GM12864 (cell line): ENCODE results near the gene EYA2.

Experiments
- DNase-seq: peaks from one replicate; pipeline ENCODE4 v3.0.0-alpha.2; 2011; ENCODE audit warnings: low read depth
- H3K4me3 ChIP-seq: 2 replicates; pipeline ENCODE4 v1.5.1; 2011; ENCODE audit warnings: mild to moderate bottlenecking, low read depth, low read length, control low read depth
- CTCF ChIP-seq: IDR thresholded peaks from 2 replicates; pipeline ENCODE4 v1.5.1; 2011; ENCODE audit warnings: low read depth, mild to moderate bottlenecking, moderate library complexity, low read length, control low read depth, inconsistent platforms; ENCODE audit errors: missing control alignments

The EYA2 gene

DNA sequence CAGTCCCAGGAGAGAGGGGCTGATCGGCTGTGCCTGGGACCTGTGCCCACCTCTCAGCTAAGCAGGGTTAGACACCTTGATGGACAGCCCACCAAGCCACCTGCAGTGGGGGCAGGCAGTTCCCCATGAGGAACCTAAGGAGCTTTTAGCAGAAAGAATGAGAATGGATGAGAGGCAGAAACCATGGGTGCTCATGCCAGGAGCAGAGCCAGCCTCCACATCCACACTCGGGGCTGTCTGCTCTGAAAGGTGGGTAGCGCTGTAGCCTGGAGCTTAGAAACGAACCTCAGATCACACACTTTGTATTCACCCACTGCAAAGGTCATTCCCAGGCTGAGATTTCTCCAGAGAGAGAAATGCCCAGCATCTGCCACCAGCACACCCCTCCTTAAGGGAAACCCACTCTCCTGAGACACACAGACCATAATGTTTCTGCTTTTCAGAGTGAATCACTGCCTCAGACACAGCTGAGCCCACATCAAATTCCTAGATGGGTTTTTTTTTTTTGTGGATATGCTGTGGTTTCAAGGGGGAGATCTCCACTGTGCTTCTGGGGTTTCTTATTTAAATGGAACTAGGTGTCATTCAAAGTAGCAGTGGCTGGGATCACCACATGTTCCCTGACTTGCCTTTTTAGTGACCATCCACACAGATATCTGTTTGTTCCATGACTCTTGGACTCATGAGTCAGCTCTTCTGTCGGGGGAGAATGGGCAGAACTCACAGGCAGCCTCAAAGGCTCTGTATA lies 218.9 kb downstream of the EYA2 start:
- no peak for TF ChIP-seq CTCF
- no peak overlapping the region for H3K4me3 ChIP-seq
- DNase-seq: no peak

DNA sequence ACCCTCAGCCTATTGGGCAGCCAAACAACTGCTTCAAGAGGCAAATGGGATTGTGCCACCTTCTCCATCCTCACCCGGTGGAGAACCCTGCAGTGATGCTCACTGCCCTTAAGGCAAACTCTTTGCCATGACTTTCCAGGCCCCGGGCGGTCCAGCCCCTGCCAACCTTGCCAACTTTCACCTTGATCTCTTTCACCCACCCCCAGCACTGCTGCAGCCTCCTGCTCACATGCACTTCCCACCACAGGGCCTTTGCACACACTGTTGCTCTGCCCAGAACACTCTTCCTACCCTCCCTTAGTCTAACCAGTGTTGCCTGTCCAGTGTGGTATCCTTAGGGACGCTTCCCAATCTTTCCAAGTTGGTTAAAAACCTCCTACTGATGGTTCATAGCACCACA lies 221.1 kb downstream of the EYA2 start:
- TF ChIP-seq CTCF: no peak
- H3K4me3 ChIP-seq: no peak overlapping the region
- no peak for DNase-seq

- TF ChIP-seq CTCF: no peak
- no peak overlapping the region for H3K4me3 ChIP-seq
- no peak for DNase-seq
These were observed 222.7 kb downstream of the EYA2 start for GRCh38 chr20:47117371-47117770.

DNA sequence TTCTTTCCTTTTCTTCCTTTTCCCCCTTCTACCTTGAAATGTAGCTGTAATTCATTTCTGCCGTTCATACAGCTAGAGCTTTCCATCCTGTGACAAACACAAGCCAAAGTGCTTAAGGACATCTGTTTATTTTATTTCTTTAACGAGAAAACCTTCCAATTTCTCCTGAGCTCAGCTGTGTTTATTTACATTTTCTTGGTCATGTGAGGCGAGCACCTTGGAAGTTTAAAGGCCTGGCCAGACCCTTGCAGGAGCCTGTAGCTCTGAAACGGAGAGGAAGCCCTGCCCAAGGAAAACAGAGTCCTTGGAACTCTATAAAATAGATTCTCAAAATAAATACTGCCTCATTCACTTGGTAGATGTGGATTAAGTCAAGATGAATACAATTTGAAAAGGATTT lies 223.1 kb downstream of the EYA2 start:
- H3K4me3 ChIP-seq: no peak overlapping the region
- no peak for DNase-seq
- no peak for TF ChIP-seq CTCF

DNA sequence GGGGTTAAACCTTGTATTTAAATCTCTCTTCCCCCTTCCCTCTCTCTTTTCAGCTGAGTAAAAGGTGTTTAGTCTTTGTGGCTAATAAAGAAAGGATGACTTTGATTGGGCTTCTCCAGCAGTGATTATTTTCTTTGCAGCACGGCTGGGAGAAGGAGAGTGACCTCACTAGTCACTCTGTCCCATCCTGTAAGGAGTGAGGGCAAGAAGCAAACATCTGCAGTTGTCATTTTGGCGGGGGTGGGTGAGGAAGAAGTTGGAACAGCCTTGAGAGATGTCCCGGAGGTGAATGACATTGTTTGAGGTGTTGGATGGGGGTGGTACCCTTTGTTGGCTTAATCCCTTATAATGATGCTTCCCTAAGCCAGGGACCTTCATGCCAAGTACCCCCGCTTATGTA lies 223.6 kb downstream of the EYA2 start:
- no peak for TF ChIP-seq CTCF
- no peak overlapping the region for H3K4me3 ChIP-seq
- no peak for DNase-seq

GRCh38 chr20:47118641-47119040 lies 224.0 kb downstream of the EYA2 start:
- no peak for TF ChIP-seq CTCF
- no peak overlapping the region for H3K4me3 ChIP-seq
- no peak for DNase-seq

DNA sequence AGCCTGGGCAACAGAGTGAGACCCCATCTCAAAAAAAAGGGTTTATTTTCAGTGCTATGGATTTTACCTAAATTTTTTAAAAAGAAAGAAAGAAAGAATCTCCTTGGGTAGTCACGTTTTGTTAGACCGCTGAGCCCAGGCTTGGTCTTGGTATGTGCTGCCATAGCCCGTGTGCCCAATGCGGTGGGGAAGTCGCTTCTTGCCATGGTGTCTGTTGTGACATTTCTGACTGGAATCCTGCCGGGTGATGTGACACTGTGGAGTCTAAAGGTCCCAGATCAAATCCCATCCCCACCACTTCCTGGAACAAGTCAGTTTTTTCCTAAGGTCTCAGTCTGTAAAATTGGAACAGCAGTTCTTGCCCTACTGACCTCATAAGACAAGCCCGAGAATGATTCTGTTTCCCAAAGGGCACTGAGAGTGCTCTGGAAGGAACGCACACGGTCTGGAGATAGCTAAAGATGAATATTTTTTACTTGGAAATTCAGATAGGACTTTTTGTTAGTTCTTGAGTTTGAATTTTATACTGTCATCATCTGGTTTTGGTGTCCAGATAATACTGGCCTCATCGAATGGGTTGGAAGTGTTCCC lies 225.8 kb downstream of the EYA2 start:
- TF ChIP-seq CTCF: no peak
- DNase-seq: no peak
- no peak overlapping the region for H3K4me3 ChIP-seq
